ENCODE measurements around the gene FBN1.
A peak's percentile ranks its signal among the peaks of the same experiment; 100 is the strongest.

Gene FBN1

DNA sequence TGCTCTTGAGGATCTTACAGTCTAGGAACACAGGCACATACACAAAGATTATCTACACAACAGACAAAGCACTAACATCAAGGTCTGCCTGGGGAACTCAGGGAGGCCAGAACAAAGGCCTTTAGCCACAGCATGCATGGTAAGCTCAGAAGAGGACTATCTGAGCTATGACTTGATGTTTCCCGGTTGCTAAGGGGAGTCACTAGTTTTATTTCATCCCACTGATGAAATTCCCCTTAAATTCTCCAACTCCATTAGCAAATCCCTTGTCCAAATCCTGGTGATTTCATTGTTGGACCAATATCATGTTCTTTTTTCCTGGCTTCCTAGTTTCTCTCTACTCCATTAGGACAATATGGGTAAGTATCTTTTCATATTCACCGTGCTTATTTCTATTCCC lies 23.3 kb downstream of the FBN1 start:
- no peak for DNase-seq (ENCODE audit: low spot score)

GRCh38 chr15:48619446-48619845 lies 26.1 kb downstream of the FBN1 start:
- DNase-seq (ENCODE audit: low spot score): no peak

DNA sequence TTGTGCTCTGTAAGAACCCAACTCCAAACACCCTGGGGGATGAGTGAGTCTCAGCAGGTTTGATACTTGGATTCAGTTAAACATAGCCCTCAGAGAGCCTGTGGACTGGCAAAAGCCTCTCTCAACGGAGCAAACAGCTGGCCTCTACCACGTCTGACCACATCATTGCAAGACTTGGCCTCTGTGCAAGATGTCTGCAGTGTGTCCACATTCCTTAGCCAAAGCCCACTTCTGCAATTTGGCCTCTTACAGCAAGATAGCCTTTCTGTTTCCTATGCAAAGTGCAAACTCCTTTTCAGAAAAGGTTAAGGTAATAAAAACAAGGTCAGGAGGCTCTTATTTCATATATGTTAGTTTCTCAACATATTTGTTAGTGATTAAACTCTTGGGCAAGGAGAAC lies 27.9 kb downstream of the FBN1 start:
- DNase-seq (ENCODE audit: low spot score): no peak

- no peak for DNase-seq (ENCODE audit: low spot score)
Measured at GRCh38 chr15:48616216-48616615, 29.3 kb downstream of the FBN1 start.

DNA sequence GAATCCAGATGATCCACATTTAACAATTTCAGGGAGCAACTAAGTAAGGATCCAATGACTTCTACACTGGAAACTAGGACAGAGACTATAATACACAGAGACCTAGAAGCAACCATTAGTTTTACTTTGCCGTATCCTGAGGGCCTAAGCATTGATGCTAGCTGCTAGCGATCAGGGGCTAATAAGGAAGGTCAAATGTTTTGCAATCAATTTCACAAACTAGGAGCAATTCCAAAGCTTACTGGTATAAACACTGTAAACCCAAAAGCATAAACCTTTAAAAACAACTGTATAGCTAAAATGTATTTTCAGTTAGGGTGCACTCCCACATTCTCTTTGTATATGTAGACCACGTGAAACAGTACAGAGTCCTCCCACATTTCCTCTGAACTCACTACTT lies 31.5 kb downstream of the FBN1 start:
- DNase-seq (ENCODE audit: low spot score): no peak

GRCh38 chr15:48609486-48609885 lies 36.0 kb downstream of the FBN1 start:
- no peak for DNase-seq (ENCODE audit: low spot score)

- no peak for DNase-seq (ENCODE audit: low spot score)
Measured at GRCh38 chr15:48607846-48608245, 37.7 kb downstream of the FBN1 start.

DNA sequence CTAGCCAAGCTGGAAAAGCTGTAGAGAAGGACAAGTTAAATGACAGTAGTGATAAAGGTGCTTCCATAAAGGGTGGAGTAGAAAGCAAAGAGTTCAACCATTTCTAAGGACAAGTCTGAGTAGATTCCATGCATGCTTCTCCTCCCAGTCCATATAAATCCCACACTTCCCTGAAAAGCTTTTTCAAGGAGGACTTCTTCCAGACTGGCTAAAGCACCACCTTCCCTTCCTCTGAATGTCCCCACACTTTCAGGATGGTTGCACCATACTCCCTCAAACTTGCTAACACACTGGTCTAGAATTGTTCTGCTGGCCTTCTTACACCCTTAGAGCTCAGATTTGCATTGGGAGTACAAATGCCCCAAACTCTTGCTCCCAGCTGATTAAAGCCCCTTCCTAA lies 40.9 kb downstream of the FBN1 start:
- DNase-seq (ENCODE audit: low spot score): no peak

DNA sequence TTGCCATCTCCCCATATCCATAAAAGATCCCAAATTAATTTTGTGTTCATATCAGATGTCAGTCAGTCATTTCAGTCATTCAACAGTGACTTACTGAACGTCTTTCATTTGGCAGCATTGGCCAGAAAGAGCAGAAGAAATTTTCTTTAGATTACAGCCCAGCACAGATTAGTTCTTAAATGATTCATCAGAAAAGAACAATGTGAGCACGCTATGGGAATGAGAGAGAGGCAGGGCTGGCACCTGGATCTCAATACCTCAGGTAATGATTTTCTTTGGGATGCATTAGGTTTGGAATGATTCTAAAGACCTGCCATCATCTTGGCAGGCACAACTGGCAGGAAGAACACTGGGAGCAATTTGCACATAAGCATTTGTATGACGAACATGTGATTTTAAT lies 41.6 kb downstream of the FBN1 start:
- no peak for DNase-seq (ENCODE audit: low spot score)

- DNase-seq (ENCODE audit: low spot score): no peak
Measured at GRCh38 chr15:48603123-48603500, 42.4 kb downstream of the FBN1 start.

DNA sequence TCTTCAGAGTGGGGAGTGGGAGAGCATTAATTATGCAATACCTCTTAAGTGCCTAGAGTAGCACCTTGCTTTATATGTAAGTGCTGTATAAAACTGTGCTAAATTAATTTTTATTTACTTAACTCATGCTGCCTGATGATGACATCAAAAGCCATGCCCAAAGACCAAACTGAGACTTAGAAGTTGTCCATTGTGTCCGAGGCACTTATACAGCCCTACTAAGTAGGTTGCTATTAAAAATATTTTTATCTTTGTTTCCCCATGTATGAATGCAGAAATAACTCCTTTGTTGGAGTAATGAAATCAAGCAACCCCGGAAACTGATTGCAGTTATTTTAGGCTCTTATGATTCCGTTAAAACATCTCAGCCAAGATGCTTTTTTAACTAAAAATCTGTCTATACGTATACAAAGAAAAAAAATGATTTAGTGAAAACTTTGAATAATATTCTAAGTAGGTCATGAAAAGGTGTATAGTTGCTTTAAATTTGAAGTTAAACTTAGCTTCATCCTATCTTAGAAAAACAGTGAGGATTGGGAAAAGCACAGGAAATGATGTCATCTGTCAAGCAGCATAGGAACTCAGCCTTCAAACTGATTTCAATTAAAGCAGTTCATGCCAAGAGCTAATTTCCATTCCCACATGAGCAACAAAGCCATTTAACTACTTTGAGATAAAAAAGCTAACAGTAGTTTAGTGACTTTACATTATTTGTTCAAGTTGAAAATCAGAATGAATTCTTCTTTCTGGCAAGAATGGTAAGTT lies 43.0 kb downstream of the FBN1 start:
- peak; percentile 42 for DNase-seq (ENCODE audit: low spot score)

GRCh38 chr15:48601095-48601494 lies 44.4 kb downstream of the FBN1 start:
- no peak for DNase-seq (ENCODE audit: low spot score)

- no peak for DNase-seq (ENCODE audit: low spot score)
Measured at GRCh38 chr15:48596841-48597240, 48.7 kb downstream of the FBN1 start.

GRCh38 chr15:48596415-48596814 lies 49.1 kb downstream of the FBN1 start:
- DNase-seq (ENCODE audit: low spot score): no peak

DNA sequence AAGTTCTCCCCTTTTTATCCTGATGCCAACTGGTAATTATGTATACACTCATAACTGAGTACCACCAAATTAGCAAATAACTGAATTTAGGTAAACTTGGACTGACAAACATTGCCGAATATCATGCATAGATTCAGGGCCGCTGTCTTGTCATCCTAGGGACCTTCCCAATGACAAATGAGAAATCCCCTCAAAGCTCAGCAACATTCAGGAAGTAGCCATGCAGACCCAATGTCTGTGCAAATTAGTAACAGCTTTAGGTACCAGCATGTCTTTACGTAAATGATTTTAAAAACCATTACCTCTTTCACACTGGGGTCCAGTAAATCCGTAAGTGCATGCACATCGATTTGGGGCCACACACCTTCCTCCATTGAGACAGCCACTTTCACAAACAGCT lies 49.5 kb downstream of the FBN1 start:
- no peak for DNase-seq (ENCODE audit: low spot score)

- DNase-seq (ENCODE audit: low spot score): no peak
Measured at GRCh38 chr15:48592933-48593332, 52.6 kb downstream of the FBN1 start.

DNA sequence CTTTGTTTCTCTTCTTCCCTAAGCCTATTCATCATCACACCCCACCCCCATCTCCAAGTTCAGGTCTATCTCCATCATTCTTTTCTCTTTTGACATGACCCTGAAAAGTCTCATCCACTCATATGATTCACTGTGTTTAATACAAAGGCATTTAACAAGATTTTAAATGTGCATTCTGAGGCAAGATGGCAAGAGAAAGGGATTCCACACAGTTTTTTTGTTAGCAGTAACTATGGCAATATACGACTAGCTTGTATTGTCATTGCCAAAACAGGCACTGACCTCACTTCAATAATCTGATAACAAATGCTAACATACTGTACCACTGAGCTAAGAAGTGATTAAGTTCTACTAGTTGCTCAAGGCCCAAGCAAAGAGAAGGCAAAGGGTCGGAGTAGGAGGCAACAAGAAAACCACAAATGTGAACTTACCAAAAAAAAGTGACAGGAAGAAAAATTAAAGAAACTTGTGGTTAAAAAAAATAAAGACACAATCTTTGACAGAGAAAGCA lies 53.2 kb downstream of the FBN1 start:
- DNase-seq (ENCODE audit: low spot score): no peak

GRCh38 chr15:48590723-48591122 lies 54.8 kb downstream of the FBN1 start:
- no peak for DNase-seq (ENCODE audit: low spot score)

DNA sequence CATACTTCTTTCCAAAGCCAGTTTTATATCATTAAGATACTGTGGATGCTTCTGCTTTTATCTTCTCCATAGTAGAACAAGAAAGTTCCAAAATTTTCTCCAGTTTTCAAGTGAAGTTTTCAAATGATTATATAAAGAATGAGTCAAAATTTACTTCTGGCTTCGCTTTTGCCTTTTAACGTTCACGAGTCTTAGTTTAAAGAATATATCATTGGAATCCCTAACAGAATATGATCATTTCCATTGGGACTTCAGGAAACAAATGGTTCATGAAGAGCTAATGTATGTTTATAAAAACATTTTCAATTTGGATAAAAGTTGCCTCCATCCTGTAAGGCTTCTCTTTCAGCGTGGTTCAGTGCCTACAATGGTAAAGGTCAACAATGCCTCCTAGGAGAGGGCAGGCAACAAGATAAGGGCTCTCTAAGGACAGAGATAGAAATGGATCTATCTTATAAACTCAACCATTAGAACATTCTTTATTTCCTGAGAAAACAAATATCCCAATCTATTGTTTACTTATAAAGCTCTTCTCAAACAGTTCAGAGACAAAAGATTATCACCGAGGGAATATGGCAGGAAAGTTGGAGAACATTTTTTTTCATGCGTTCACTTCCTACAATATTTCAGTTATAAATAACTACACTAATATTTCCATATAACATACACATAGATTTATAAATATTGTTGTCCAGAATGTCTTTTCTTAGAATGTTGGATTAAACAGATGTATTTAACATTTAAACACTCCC lies 60.5 kb downstream of the FBN1 start:
- DNase-seq (ENCODE audit: low spot score): no peak

- DNase-seq (ENCODE audit: low spot score): no peak
Measured at GRCh38 chr15:48584090-48584811, 61.3 kb downstream of the FBN1 start.

- no peak for DNase-seq (ENCODE audit: low spot score)
Measured at GRCh38 chr15:48582452-48583247, 62.9 kb downstream of the FBN1 start.

- no peak for DNase-seq (ENCODE audit: low spot score)
Measured at GRCh38 chr15:48581219-48581618, 64.3 kb downstream of the FBN1 start.

Data from COLO829 (cell line).